H7 (cell line): Measurements from ENCODE around the gene S100P. TPM values are rescaled to one million over a fixed set of nuclear protein-coding genes. Genes with fewer than 3 reads are reported as not detected.
A peak's percentile ranks its signal among the peaks of the same experiment; 100 is the strongest.

Experiments used
- DNase-seq: peaks from one replicate; pipeline ENCODE4 v3.0.0; 2012
- H3K27me3 ChIP-seq: 2 replicates; pipeline ENCODE4 v1.6.0; 2011; ENCODE audit warnings: mild to moderate bottlenecking, low read length; ENCODE audit not compliant: control insufficient read depth, insufficient read depth
- H3K36me3 ChIP-seq: replicated peaks from 2 replicates; pipeline ENCODE4 v1.5.1; 2011; ENCODE audit warnings: low read length; ENCODE audit not compliant: control insufficient read depth, insufficient read depth
- H3K4me3 ChIP-seq: 2 replicates; pipeline ENCODE4 v1.5.1; 2011; ENCODE audit warnings: low read depth, mild to moderate bottlenecking, control low read depth, low read length, moderate library complexity; ENCODE audit not compliant: insufficient read depth
- total RNA-seq: library from RNA; depleted of rRNA; stranded (reverse); fragments of >200 nt; shearing (Covaris generic); gene quantifications from 2 replicates; pipeline ENCODE4 v1.2.3, GENCODE V29; 2014

Gene S100P
- total RNA-seq, 1 experiment from 2014 or later = not detected

DNA sequence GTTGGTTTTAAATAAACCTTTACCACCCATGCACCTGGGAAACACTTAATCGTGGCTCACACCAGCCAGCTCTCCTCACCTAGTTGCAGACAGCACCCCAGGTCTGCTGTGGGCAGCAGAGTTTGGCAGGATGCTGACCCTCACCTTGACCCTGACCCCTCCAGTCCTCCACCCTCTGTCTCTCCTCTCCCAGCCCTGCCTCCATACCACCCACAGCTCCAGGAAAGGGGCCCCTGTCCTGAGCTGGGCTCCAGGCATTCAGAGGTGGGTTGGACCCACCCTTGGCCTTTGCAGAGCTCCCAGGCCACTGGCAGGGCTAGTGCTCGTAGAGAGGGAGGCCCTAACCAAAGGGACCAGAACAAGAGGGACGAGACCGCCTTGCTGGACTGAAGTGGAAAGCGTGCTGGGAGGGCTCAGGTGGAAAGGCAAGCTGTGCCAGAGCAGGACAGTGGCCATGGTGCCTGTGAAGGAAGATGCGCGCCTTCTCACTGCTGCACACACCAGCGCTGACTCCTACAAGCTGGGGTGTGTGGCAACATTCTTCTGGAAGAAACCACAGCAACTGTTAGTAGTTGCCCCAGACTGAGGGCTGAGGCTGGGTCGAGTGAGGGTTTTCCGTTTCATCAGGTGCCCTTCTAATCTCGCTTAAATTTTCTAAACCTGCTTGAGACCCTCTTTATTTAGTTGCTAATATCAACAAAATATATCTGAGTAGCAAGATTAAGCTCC, 10.7 kb upstream of the S100P start:
- H3K36me3 ChIP-seq = no peaks in the 10 kb centered on the region
- no peaks in the 10 kb centered on the region for H3K27me3 ChIP-seq
- DNase-seq = no peak
- no peak overlapping the region for H3K4me3 ChIP-seq

DNA sequence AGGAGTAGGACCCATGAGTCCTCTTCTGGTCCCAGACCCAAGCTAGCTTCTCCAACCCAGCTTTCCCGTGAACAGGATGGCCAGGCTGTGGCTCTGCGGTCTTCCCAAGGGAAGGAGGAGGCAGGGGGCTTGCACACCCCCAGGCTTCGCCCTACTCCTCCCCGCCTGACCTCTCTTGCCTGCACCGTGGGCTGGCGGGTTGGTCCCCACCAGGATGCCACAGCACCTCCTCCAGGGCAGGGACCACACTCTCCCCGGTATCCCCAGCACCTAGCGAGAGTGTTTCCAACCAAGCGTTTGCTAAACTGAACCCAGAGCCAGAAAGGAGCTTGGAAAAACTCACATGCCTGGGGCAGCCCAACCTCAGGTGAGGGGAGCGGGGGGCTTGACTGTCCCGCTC, 9.0 kb upstream of the S100P start:
- H3K4me3 ChIP-seq = no peak overlapping the region
- no peaks in the 10 kb centered on the region for H3K36me3 ChIP-seq
- peak; percentile 54 for DNase-seq
- H3K27me3 ChIP-seq = no peaks in the 10 kb centered on the region

DNA sequence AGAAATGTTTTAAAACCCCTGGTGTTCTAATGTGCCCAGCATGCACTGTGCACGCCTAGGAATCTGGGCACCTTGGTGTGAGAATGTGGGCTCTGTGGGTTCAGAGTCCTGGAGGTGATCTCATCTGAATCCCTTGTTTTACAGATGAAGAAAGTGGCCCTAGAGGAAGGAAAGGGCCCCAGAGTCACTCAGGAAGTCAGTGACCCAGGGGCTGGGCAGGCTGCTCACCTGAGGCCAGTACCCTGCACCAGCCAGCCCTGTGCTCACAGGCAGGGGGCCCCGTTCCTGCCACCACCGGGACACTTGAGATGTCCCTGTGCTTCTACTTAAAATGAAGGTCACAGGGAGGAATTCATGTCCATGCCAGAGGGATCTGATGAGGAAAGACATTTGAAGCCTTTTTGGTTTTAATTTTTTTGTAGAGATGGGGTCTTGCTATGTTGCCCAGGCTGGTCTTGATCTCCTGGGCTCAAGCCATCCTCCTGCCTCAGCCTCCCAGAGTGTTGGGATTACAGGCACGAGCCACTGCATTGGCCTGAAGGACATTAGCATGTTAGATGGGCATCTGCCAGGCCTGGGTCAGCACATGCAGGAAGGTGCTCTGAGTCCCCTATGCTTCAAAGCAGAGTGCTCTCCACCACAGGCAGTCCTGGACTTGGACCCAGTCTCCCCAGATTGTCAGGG, 7.4 kb upstream of the S100P start:
- no peak for DNase-seq
- no peaks in the 10 kb centered on the region for H3K27me3 ChIP-seq

DNA sequence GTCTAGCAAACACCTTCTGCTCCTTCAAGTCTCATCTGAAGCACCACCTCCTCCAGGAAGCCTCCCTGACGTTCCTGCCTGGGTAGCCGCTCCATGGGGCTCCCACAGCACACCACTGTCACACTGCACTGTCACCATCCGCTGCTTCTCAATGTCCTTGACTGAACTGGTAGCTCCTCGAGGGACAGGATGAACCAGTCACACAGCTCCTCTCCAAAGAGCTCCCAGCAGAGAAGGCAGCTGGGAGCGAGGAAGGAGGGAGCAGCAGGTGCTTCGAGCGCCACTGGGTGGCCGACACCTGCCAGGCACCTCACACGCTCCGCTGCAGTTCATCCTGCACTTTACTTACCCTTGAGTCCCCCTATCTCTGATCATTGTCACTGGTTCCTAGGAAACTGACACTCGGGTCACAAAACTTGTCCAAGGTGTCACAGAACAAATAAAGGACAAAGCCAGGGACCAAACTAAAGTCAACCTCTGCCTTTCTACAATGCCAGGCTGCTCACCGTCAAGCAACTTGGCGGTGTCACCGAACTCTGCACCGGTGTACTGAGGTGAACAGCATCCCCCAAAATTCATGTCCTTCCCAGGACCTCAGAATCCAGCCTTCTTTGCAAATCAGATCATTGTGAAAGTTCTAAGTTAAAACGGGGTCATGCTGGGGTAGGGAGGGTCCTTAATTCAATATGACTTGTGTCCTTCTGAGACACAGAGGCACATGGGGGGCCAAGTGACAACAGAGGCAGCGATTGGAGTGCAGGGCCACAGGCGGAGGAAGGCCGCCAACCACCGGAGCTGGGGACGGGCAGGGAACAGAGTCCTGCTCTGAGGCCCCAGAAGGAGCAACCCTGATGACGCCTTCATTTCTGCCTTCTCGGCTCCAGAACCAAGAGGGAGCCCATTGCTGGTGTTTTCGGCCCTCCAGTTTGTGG, 5.5 kb upstream of the S100P start:
- H3K36me3 ChIP-seq = no peaks in the 10 kb centered on the region
- DNase-seq = peak; percentile 55
- no peaks in the 10 kb centered on the region for H3K27me3 ChIP-seq
- no peak overlapping the region for H3K4me3 ChIP-seq

More for the DNA sequence above, 7.4 kb upstream of the S100P start:
- H3K4me3 ChIP-seq = no peak overlapping the region
- H3K36me3 ChIP-seq = no peaks in the 10 kb centered on the region

DNA sequence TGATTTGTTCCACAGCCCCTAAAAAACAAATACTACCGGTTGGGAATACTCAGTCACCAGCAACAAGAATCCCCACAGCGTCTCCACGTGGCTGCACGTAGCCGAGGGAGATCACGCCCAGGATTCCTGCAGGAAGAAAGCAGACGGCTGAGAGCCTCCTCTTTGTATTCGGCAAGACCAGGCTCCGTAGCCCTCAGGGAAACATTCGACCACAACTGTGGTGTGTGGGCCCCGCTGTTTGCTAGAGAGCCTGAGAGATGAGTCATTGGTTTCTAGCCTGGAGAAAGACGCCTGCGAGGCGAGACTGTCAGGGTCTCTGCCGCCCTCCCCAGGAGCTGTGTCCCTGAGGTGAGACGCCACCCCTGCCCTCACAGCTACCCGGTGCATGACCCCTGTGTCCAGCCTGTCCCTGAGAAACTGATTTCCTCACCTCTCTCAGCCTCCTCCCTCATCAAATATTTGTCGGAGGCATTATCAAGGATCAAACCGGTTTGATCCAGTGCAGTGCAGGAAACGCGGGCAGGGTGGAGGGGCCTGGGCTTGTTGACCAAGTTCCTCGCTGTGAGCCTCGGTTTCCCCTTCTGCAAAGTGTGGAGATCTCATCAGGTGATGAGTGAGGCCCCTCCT, 4.7 kb upstream of the S100P start:
- no peaks in the 10 kb centered on the region for H3K36me3 ChIP-seq
- H3K4me3 ChIP-seq = no peak overlapping the region
- no peaks in the 10 kb centered on the region for H3K27me3 ChIP-seq
- DNase-seq = peak; percentile 83

DNA sequence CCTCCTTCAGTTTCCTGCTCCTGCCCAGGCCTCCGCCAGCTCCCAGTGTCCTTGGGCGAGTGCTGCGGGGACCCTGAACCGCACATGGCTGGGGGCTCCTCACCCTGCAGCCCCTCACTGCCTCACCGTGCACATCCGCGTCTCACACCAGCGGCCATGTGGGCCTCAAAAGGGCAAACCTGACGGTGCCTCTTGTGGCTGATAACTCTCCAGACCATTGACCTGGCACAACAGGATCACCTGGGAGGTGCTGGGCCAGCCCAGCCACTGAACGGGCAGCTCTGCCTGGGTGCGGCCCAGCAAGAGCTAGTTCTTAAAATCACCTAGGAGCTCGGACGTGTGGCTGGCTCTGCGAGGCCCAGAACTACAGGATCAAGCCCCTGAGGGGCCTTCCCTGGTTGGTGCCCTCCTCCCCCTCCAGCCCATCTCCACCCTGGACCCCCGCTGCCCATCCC, 4.1 kb upstream of the S100P start:
- H3K27me3 ChIP-seq = no peaks in the 10 kb centered on the region
- H3K36me3 ChIP-seq = no peaks in the 10 kb centered on the region
- H3K4me3 ChIP-seq = no peak overlapping the region
- no peak for DNase-seq

DNA sequence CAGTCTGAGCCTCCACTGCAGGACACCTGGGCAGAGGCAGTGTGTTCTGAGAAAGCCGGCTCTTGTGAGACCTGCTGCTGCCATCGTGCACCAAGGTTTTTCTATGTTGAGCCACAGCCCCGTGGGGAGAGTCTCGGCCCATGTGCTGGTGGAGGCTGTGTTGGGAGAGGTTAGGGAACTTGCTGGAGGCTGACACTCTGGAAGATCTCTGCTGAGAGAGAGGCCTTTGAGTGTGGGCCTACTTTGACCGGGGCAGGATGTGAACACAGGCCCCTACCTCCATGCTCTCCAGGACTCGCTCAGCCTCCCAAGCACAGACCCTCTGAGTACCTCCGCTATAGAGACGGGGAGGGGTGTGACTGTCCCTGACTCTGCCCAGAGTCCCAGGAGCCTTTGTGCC, 1.3 kb upstream of the S100P start:
- Histone ChIP-seq H3K4me3 (no peak overlapping the region), H3K36me3 (no peaks in the 10 kb centered on the region), H3K27me3 (no peaks in the 10 kb centered on the region)
- peak; percentile 10 for DNase-seq

DNA sequence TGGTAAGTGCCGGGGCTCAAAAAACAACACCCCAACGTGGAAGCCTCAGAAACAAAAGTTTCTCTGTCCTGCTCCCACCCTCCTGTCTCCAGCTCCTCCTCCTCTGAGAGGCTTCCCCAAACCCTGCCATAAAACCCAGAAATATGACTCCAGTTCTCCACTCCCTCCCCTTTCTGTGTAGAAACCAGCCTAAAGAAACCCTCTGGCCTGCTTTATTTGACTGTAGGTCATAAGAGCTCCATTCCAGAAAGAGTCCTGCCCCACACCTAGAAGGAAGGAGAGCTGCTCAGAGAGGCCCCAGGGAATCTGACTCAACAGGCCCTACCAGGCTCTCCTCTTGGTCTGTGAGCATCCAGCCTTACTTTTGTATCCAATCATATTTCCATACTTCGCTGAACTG, 872 bp upstream of the S100P start:
- H3K4me3 ChIP-seq = no peak overlapping the region
- DNase-seq = peak; percentile 6
- no peaks in the 10 kb centered on the region for H3K27me3 ChIP-seq

DNA sequence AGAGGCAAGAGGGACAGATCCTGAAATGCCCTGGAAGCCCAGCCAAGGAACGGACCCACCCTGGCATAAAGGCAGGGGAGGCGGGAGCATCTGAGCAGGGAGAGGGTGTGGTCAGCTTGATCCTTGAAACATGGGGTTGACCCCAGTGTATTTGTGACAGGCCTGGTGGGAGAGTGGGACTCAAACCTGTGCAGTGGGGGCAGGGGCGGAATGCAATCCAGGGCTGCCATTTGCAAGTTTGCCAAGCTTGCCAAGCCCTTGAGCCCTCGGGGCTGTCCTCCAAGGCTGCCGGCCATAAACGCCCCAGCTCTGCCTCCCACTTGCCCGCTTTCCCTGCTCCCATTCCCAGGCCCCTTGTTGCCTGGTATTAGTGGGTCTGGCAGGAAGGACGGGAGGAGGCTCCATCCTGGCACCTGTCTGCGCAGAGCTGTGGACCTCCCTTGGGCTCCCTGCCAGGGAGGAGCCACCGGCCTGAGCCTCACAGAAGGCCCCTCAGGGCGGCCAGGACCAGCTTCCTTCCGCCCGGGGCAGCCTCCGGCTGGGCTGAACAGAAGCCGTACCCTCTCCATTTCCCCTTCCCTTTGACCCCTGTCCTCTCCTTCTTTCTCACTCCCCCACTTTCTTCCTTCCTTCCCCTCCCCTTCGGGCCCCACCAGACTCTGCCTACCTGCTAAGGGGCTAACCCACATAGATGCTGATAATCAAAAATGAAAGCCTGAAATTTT, 661 bp downstream of the S100P start:
- DNase-seq = peak; percentile 43
- Histone ChIP-seq H3K27me3 (no peaks in the 10 kb centered on the region), H3K4me3 (no peak overlapping the region), H3K36me3 (no peaks in the 10 kb centered on the region)

More for the DNA sequence above, 872 bp upstream of the S100P start:
- H3K36me3 ChIP-seq = no peaks in the 10 kb centered on the region

DNA sequence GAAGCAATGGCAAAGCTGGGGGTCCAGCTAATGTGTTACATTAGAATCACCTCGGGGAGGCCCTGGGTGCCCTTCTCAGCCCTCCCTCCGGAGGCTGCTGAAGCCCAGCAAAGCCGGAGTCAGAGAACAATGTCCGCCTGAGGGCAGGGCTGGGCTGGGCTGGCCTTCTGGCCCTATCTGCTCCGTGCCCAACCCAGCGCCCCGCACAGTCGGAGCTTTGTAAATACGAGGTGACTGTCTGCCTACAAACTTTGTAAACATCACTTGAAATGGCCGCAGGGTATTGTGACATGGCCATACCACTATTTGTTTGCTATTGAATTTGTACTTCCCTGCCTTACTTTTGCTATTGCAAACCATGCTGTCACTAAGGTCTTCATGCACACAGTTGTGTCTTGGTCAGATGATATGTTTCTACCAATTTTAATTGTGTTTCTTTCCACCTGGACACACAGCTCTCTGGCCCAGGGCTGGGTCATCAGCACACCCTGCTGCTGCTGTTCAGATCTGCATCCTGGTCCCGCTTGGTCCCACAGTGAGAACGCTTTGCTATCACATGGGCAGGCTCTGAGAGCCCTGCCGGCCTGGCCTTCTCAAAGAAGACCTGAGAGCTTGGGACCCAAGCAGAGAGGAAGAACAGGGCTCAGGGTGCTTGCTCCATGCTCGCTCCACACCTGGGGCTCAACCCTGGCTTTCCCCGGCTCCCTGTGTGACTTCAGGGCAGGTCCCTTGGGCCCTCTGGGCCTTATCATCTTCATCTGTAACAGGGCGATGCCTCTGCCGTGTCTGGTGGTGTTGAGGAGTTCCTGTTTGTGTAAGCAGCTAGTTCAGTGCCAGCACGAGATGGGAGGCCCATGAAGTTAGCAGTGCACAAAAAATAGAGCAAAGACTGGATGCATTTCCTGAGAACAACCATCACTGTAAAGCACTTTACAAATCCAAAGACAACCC, 2.3 kb downstream of the S100P start:
- peak; percentile 36 for DNase-seq
- no peaks in the 10 kb centered on the region for H3K36me3 ChIP-seq
- H3K4me3 ChIP-seq = no peak overlapping the region
- no peaks in the 10 kb centered on the region for H3K27me3 ChIP-seq

DNA sequence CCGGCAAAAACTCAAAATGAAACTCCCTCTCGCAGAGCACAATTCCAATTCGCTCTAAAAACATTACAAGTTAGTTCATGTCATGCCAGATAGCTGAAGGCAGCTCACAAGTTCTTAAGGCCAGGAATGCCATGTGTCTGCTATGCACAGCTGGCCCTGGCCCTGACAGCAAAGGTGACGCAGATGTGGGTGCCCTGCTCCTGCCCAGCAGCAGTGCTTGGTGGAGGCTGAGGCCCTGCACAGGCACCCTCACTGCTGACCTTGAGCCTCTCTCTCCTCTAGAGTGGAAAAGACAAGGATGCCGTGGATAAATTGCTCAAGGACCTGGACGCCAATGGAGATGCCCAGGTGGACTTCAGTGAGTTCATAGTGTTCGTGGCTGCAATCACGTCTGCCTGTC, 2.9 kb downstream of the S100P start:
- no peak for DNase-seq
- H3K36me3 ChIP-seq = no peaks in the 10 kb centered on the region
- H3K27me3 ChIP-seq = no peaks in the 10 kb centered on the region
- no peak overlapping the region for H3K4me3 ChIP-seq

DNA sequence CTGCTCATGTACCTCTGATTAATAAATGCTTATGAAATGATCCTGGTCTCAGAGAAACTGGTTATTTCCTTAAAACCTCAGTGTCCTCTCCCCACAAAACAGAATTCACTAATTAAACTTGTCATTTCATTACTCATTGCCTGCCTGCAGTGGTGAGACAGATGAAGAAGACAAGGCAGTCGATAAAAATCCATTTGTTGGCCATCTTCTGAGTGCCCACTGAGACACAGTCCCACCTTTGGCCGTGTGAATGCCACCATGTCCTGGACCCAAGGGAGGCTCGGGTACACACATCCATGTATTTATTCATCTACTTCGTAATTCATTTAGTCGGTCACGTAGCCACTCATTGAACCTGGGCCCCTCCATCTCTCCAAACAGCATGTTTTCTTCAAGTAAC, 3.5 kb downstream of the S100P start:
- no peaks in the 10 kb centered on the region for H3K27me3 ChIP-seq
- H3K36me3 ChIP-seq = no peaks in the 10 kb centered on the region
- no peak overlapping the region for H3K4me3 ChIP-seq
- no peak for DNase-seq

DNA sequence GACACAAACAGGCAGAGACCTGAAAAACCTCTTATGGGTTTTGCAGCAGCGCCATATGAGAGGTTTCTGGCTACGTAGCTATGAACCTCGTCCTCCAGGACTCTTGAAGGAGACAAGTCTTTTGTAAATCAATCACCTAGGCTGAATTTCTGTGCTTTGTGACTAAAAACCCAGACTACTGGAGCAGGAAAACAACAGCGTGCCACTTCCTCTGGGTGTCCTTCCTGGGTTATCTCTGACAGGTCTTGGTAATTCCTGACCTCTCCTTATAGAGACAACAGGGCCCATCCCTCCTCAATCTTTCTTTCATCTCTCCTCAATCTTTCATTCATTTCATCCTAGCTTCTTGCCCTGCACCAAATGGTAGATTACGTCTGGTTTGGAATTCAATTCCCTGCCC, 5.7 kb downstream of the S100P start:
- Histone ChIP-seq H3K27me3 (no peaks in the 10 kb centered on the region), H3K4me3 (no peak overlapping the region), H3K36me3 (peaks cover 2% of the 10 kb centered on the region)
- no peak for DNase-seq
